Endothelial cell of umbilical vein (primary cell): ENCODE data around the gene OTP.

Source experiments
- CTCF ChIP-seq, 2 donors: IDR thresholded peaks; 1 replicate in 1 of 2; 2 replicates in 1 of 2; pipeline ENCODE4 v1.5.1; 2011; ENCODE audit warnings: low read length in 2 of 2, mild to moderate bottlenecking in 2 of 2, moderate library complexity in 2 of 2, control low read depth in 1 of 2, inconsistent platforms in 1 of 2, low read depth in 1 of 2; ENCODE audit not compliant: insufficient read depth in 1 of 2; ENCODE audit errors: extremely low read depth in 1 of 2
- POLR2A ChIP-seq: IDR thresholded peaks from 2 replicates; pipeline ENCODE4 v1.6.1; 2012; ENCODE audit warnings: low read depth, mild to moderate bottlenecking, control low read depth, low read length

GRCh38 chr5:77683171-77683732, 44.7 kb upstream of the OTP start:
- no peak for TF ChIP-seq CTCF (IDR thresholded peaks at IDR 0.05; ENCODE audit: extremely low read depth in 1 of 2, insufficient read depth in 1 of 2, low read depth in 1 of 2, low read length in 2 of 2)
- TF ChIP-seq POLR2A = no peak
